Measurements from ENCODE around the gene KRT74.

Gene KRT74

GRCh38 chr12:52573743-52574142, at the start of gene KRT74:
KRT74 (minus strand) TSS chr12:52573843; CDS start chr12:52573777, 66 bp downstream.
- no peak for DNase-seq

DNA sequence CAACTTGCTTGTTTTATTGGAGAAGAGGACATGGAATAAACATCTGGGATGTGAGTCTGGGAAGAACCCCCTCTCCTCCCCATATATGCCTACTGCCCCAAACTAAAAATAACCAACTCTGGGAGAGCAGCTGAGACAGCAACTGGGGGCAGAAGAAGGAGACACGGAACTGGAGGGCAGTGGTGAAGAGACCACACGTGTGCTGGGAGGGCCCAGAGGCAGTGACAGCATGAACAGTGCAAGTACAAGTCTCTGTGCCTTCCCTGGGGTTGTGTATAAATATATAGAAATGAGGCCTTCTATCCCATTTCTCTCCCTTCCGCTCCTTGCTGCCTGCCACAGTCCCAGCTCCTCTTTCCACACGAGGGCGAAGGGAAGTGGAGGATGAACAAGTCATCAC, 48.7 kb upstream of the KRT74 start:
- DNase-seq: no peak

- DNase-seq: no peak
Measured at GRCh38 chr12:52618866-52619265, 45.2 kb upstream of the KRT74 start.

DNA sequence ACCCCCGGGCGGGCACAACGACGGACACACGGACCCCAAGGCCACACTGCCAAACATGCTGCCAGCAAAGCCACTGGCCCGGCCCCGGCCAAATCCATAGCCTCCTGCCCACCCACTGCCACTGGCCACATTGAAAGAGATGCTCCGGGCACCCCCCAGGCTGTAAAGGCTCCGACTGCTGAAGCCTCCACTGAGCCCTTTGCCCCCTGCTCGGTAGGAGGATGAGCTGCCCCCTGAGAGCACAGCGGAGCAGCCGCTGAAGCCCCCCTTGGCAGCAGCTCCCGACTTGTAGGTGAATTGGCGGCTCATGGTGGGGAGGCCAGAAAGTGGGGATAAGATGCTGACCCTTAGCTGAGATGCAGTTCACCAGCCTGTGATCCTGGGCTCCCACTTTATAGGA, 44.6 kb upstream of the KRT74 start, which contains the start of gene KRT73:
KRT73 (minus strand) TSS at position 344 of the 400 bp plus-strand sequence; CDS start at position 309, 35 bp downstream.
- DNase-seq: no peak

- no peak for DNase-seq
Measured at GRCh38 chr12:52617403-52617785, 43.8 kb upstream of the KRT74 start.

DNA sequence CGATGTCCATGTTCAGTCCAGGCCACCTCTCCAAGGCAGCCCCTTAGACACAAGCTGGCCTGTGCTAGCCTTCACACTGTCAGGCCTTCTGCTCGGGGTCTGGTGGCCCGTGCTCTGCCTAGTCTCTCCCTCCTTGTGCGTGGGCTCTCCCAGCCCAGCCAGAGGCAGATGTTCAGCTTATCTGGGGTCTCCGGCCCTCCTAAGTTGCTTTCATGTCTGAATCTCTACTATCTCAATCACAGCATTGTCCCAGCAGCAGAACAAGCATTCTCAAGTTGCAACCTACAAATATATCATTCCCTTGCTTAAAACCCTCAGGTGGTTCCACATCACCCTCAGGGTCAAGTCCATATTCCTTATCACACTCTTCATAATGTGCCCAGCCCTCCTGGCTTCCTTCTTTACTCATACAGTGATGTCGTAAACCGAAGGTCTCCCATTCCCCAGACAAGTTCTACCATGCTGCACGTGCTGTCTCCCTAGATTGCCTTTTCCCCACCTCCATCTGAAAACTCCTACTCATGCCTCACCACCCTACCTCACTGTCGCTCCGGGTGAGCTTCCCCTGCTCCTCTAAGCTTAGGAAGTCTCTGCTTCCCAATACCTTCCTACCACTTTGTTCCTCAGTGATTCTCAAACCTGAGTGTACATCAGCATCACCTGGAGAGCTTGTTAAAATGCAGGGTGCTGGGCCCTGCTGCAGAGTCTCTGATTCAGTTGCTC, 43.2 kb upstream of the KRT74 start:
- DNase-seq: no peak

DNA sequence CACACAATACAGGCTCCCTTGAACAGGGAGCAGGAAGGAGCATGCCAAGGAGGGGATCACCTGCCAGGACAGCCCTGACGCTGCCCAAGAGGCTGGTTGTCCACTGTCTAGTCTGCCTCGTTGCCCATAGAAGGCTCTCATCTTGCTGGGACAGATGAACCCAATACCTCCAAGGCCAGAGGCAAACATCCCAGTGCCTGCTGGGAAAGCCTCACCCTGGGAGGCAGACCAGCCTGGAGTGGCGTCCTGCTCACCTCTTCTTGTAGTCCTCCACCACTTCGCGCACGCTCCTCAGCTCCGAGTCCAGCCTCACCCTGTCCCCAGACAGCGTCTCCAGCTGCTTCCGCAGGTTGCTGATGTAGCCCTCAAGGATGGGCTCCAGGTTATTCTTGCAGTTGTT, 42.3 kb upstream of the KRT74 start:
- DNase-seq: no peak

DNA sequence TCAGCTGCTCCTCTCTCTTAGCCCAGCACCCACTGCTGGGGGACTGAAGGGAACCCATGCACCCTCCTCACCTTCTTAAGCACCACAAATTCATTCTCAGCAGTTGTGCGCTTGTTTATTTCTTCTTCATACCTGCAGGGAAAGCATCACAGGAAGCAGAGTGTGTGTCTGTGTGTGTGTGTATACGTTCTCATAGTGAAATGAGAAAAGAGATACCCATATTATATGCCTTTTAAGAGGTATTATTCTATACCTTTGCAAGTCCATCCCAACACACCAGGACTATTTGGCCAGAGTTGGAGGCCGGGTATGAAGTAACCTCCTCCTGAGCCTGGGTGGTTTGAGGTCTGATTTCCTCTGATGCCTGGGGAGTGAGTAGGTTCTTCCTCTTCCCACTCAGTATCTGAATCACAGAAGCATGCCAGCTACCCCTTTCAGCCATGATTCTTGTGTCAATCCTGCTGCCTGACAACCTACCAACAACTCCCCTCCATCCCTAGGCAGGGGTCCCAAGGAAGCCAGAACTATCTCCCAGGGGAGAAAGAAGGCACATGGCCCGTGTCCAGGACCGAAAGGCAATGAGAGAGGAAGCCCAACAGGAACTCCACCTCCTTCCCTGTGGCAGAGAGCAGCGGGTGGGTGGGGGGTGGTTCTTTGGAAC, 41.7 kb upstream of the KRT74 start:
- DNase-seq: no peak

DNA sequence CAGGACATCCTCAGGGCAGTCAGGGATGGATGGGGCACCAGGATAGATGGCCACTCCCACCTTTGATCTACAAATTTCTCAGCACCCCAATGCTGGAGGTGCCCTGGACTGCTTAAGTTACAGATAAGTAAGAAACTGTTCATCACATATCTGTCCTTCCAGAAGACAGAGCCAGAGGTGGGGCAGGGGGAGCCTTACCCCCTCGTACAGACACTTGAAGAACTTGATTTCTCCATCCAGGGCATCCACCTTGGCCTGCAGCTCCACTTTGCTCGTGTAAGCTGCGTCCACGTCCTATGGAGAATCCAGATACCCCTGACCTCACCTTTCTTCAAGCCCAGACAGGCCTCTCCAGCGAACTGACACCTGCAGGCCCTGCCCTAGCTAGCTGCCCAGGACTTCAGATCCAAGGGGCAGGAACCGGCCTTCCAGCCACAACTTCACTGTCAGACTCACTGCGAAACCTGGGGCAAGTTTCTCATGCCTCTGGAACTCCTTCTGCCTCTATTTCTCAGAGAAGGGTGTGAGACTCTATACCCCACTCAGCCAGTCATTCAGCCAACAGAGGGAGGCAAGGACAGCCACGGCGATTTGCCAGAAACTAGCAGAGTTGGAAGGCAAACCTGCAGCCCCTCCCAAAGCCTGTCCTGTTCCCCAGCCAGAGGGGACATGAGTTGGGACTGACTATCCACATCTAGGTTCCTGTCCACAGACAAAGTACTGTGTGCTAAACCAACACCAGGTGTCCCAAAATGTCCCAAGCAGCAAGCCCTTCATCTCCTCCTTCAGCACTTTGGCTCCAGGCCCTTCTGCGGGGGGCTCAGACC, 41.0 kb upstream of the KRT74 start:
- DNase-seq: no peak

DNA sequence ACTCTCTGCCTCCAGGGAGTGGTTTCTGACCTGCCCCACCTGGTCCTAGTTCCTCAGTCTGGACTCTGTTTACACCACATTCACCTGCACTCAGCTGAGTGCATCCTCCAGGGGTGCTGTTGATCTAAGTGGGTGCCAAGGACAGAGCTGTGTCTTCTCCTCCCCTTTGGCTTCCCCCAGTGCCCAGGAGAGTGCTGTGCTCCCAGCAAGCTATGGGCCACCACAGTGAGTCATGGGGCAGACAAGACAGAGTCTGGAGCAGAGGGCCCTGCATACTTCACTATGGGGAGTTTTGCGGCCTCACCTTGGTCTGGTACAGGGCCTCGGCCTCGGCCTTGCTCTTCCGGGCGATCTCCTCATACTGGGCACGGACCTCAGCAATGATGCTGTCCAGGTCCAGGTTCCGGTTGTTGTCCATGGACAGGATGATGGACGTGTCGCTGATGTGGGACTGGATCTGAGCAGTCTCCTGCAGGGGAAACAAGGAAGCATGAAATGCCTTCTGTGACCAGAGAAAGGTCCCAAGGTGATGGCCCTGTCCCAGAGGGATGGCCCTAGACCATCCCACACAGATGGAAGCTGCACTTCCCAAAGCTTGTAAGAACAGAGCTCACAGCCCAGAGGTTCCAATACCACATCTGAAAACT, 39.9 kb upstream of the KRT74 start:
- DNase-seq: no peak

GRCh38 chr12:52612431-52613383, 39.1 kb upstream of the KRT74 start:
- no peak for DNase-seq

- no peak for DNase-seq
Measured at GRCh38 chr12:52611080-52611468, 37.4 kb upstream of the KRT74 start.

GRCh38 chr12:52608826-52609630, 35.4 kb upstream of the KRT74 start:
- DNase-seq: no peak

GRCh38 chr12:52608161-52608560, 34.5 kb upstream of the KRT74 start:
- DNase-seq: no peak

DNA sequence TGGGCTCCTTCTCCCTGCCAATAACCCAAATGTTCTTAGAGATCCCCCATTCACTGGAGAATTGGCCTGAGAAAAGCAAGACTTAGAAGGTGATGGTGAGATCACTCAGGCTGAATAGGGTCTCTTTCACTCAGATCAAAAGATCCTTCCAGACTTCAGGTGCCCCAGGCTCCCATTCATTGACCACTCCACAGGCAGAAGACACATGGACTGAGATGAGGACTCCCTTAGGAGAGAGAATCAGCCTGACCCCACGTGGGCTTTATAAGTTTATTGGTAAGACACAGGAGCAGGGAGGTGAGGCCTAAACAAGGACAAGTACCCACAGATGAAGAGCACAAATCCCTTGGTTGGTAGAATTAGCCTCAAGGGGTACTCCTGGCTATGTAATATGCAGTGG, 33.7 kb upstream of the KRT74 start:
- no peak for DNase-seq

GRCh38 chr12:52606581-52607218, 33.1 kb upstream of the KRT74 start:
- no peak for DNase-seq

DNA sequence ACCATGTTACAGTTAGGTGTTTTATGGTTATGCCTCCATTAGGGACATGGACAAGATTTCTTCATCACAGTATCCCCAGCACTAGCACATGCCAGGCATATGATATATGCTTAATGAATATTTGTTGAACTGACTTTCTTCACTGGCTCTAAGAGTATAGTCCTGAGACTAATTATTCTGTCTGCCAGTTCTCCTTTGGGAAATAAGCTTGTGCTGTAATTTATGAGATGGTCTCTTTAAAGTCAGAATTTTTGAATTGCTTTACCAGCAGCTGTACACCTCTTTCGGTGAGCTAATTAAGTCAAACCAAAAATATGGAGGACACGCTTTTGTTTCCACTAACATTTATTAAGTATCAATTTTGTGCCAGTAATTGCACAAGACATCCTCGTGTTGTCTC, 32.5 kb upstream of the KRT74 start:
- DNase-seq: no peak

- no peak for DNase-seq
Measured at GRCh38 chr12:52605542-52605941, 31.9 kb upstream of the KRT74 start.

GRCh38 chr12:52604859-52605258, 31.2 kb upstream of the KRT74 start:
- DNase-seq: no peak

GRCh38 chr12:52603314-52603713, 29.7 kb upstream of the KRT74 start:
- no peak for DNase-seq

DNA sequence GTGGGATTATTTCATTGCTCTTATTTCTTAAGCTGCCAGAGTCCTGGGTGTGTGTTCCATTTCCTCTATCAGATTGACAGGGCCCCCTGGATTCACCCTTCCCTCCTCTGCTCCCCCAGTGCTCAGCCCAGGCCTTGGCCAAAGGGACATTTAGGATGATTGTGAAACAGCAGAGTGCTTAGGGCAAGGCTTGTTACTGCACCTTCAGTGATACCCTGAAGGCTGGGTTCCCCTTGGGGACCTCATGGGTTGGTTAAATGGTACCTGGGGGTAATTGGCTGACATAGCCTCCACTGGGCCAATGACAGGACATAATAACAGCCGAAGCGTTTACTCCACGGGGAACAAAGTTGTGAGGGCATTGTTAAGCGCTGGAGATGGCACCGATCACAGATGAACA, 28.9 kb upstream of the KRT74 start:
- no peak for DNase-seq

Data from NCI-H2107 (cell line).